T-helper 22 cell (primary cell): Measurements from ENCODE around the gene COX6B1.
"Not testable (repeated sequence)": the region's sequence is repeated elsewhere in the genome, so short reads cannot be mapped to it uniquely, and the experiment has no call there.

Experiments
- DNase-seq: peaks from one replicate; pipeline ENCODE4 v3.0.0-alpha.2; 2020; ENCODE audit warnings: low read depth

COX6B1 gene

GRCh38 chr19:35665604-35666003 lies 17.5 kb downstream of the COX6B1 start:
- no peak for DNase-seq

- DNase-seq = no peak
These were observed 18.3 kb downstream of the COX6B1 start, which contains the start of gene UPK1A for GRCh38 chr19:35666251-35666913. Gene UPK1A, plus strand, starts transcription at chr19:35666517. Its CDS starts 296 bp downstream, at chr19:35666813.

DNA sequence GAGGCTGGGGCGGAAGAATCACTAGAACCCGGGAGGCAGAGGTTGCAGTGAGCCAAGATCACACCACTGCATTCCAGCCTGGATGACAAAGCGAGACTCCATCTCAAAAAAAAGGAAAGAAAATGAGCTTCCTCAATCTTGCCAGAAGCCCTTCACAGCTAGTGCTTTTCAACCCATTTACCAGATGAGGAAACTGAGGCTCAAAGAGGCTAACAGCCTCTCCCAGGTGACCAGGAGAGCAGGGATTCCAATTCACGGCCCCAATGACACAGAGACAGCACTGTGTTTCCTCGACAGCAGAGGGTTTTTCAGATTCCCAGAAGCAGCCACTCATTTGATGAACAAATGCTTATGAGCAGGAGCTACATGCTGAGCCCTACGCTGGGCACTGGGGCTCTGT lies 21.4 kb downstream of the COX6B1 start:
- no peak for DNase-seq

DNA sequence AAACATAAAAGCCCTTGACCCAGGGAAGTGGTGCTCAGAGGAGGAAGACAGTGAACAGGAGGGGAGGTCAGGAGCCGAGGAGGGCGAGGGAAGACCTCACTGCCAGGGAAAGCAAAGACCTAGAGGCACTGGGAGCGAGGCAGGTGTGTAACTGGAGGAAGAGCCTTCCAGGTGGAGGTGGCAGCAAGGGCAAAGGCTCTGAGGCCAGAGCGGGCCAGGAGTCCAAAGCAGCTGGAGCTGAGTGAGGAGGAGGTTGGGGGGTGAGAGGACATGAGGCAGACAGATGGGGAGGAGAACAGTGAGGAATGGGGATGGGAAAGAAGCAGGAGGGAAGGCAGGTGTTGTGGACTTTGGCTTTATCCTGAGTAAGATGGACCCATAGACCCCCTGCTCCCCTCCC lies 21.9 kb downstream of the COX6B1 start:
- no peak for DNase-seq

DNA sequence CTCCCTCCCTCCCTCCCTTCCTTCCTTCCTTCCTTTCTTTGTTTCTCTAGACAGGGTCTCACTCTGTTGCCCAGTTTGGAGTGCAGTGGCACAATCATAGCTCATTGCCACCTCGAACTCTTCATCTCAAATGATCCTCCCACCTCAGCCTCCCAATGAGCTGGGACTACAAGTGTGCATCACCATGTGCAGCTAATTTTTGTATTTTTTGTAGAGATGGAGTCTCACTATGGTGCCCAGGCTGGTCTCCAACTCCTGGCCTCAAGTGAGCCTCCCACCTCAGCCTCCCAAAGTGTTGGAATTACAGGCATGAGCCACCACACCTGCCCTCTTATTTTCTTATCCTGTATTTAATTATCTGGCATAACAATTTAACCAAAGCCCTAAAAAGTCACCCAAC lies 22.6 kb downstream of the COX6B1 start:
- DNase-seq = no peak

- no peak for DNase-seq
These were observed 23.7 kb downstream of the COX6B1 start for GRCh38 chr19:35671818-35672217.

DNA sequence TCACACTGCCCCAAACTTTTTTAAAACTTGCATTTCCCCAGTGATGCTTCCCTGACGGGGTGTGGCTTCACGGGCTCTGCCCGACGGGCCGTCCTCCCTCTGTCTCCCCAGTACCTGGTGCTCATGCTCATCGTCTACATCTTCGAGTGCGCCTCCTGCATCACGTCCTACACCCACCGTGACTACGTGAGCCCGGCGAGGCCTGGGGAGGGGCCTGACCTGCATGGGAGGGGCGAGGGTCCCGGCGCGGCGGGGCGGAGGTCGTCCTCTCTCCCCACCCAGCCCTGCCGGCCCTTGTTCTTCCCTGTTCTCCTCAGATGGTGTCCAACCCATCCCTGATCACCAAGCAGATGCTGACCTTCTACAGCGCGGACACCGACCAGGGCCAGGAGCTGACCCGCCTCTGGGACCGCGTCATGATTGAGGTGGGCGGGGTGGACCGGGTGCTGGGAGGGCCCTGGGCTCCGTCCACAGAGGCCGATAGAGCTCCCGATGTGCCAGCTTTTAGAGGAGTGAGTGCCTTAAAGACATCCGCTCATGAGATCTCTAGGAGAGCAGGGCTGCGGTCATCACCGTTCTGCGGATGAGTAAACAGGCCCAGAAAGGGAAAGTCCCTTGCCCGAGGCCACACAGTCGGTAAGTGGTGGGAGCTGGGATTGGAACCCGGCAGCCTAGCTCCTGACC lies 25.1 kb downstream of the COX6B1 start:
- no peak for DNase-seq

DNA sequence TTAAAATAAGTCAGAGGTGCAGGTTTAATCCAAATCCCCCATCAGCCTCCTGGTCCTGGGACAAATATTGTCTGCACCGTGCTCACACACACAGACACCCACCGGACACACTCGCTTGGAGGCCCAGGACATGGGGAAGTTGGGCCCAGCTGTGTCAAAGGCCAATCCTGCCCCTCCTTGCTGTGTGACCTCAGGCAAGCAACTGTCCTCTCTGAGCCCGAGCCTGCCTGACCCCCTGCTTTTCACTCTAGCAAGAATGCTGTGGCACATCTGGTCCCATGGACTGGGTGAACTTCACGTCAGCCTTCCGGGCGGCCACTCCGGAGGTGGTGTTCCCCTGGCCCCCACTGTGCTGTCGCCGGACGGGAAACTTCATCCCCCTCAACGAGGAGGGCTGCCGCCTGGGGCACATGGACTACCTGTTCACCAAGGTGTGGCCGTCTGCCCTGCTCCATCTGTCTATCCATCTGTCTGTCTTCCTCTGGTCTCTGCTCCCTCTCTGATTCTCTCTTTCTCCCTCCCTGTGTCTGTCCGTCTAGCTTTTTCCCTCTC lies 27.5 kb downstream of the COX6B1 start:
- DNase-seq = no peak

DNA sequence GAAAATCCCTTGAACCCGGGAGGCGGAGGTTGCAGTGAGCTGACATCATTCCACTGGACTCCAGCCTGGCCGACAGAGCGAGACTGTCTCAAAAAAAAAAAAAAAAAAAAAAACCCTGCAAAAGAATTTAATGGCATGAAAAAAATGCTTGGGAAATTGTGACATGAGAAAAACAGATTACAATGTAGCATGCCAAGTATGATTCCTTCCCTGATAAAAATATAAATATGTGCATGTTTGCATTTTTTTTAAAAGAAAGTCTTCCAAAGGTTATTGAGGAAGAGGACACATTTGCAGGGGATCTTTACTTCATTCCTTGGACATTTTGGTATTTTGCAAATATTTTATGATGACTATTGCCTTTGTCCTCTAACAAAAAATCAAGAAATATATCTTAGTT lies 41.7 kb downstream of the COX6B1 start:
- no peak for DNase-seq

- DNase-seq = not testable (repeated sequence)
These were observed 43.0 kb downstream of the COX6B1 start for GRCh38 chr19:35691106-35691505.

GRCh38 chr19:35692010-35692409 lies 43.9 kb downstream of the COX6B1 start:
- DNase-seq = no peak

GRCh38 chr19:35693422-35693821 lies 45.3 kb downstream of the COX6B1 start:
- DNase-seq = no peak

GRCh38 chr19:35693835-35694599 lies 45.9 kb downstream of the COX6B1 start:
- peak; percentile 72 for DNase-seq

DNA sequence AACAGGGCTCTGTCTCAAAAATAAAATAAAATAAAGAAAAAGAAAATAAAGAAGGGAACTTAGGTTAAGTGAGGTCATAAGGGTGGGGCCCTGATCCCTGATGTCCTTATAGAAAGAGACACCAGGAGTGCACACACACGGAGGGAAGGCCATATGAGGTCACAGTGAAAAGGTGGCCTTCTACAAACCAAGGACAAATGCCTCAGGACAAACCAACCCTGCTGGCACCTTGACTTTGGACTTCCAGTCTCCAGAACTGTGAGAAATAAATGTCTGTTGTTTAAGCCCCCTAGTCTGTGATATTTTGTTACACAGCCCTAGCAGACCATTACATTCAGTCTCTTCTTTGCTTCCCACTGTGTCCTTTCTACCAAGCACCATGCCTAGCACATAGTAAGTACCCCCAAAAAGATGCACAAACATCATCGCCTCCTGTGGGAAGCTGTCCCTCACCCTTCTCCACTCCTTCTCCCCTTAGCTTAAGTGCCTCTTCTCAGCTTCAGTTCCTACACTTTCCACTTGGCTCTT lies 47.8 kb downstream of the COX6B1 start:
- no peak for DNase-seq

- no peak for DNase-seq
These were observed 48.7 kb downstream of the COX6B1 start for GRCh38 chr19:35696835-35697234.

GRCh38 chr19:35702223-35703012 lies 54.3 kb downstream of the COX6B1 start:
- DNase-seq = peak; percentile 92

DNA sequence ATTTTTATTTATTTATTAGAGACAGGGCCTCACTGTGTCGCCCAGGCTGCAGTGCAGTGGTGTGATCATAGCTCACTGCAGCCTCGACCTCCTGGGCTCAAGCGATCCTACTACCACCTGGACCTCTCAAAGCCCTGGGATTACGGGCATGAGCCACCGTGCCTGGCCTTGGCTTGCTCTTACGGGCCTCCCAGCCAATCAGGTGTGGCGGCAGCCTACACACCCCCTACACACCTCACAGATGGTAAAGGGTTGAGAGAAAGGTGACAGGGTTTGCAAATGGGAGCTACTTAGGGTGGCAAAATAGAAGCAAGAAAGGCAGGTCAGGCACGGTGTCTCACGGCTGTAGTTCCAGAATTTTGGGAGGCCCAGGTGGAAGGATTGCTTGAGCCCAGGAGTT lies 55.2 kb downstream of the COX6B1 start:
- no peak for DNase-seq

- DNase-seq = no peak
These were observed 56.1 kb downstream of the COX6B1 start, which contains the start of gene ZBTB32 for GRCh38 chr19:35704218-35704617. Gene ZBTB32, plus strand, starts transcription at chr19:35704558. Its CDS starts 10,069 bp downstream, at chr19:35714627.
